ENCODE measurements around the gene PPDPF. TPM values are rescaled to one million over a fixed set of nuclear protein-coding genes. Genes with fewer than 3 reads are reported as not detected.

PPDPF gene
- total RNA-seq, 4 donors from 2014 or later: 35.8 to 200 (median 88.6) TPM

DNA sequence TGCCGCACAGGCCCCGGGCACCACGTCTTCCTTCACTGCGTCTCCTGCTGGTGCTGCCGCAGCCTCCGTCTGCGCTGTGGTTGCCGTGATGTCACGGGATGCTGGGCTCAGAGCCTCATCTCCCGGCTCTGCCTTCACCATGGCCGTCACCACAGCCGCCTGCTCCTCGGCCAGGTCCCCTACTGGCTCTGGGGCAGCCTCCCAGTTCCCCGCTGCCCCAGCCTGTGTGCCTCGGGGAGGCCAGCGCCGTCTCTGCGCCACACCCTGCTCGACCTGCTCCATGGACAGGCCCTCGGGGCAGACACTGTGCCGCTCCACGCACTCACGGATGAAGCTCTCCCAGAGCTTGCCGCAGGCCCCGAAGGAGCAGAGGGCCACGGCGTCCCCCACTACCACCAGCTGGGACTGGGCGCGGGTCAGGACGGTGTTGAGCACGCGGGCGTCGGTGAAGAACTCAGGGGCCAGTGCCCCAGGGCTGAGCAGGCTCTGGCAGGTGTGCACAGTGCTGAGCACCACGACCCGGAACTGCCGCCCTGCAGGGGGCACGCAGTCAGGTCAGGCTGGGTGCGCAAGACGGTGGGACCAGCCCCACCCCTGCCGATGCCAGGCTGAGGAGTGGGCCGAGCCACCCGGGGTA, 45.3 kb downstream of the PPDPF start:
- TF ChIP-seq CTCF (IDR thresholded peaks at IDR 0.05): no peak
- TF ChIP-seq POLR2A (IDR thresholded peaks at IDR 0.05): no peak
- H3K9me3 ChIP-seq: no peaks in the 10 kb centered on the region
- H3K4me1 ChIP-seq: no peaks in the 10 kb centered on the region
- intact Hi-C loops (cut with DNase I; ENCODE audit: low total_unique reads): no loop called here
- H3K27me3 ChIP-seq: no peaks in the 10 kb centered on the region
- H3K27ac ChIP-seq: no peak overlapping the region
- H3K36me3 ChIP-seq: no peaks in the 10 kb centered on the region
- no peak overlapping the region for H3K4me3 ChIP-seq
- no peak for DNase-seq

GRCh38 chr20:63566395-63567135, 46.0 kb downstream of the PPDPF start:
- no peak for TF ChIP-seq POLR2A (IDR thresholded peaks at IDR 0.05)
- intact Hi-C loops (cut with DNase I; ENCODE audit: low total_unique reads): no loop called here

DNA sequence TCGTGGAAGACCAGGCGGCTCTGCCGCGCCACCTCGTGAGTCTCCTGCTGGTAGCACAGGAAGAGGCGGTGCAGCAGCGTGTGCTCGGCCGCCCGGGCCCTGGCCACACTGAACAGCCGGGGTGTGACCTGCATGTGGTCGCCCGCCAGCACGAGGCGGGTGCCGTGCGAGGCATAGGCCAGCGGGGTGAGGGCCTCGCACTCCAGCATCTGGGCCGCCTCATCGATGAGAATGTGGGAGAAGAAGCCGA, 46.5 kb downstream of the PPDPF start:
- no peak for DNase-seq
- Histone ChIP-seq H3K27ac (no peak overlapping the region), H3K9me3 (no peaks in the 10 kb centered on the region), H3K36me3 (no peaks in the 10 kb centered on the region), H3K27me3 (no peaks in the 10 kb centered on the region), H3K4me1 (no peaks in the 10 kb centered on the region), H3K4me3 (no peak overlapping the region)
- TF ChIP-seq CTCF (IDR thresholded peaks at IDR 0.05) (no peak), POLR2A (IDR thresholded peaks at IDR 0.05) (no peak)
- intact Hi-C loops (cut with DNase I; ENCODE audit: low total_unique reads): no loop called here

More at GRCh38 chr20:63566395-63567135, 46.0 kb downstream of the PPDPF start:
- Histone ChIP-seq H3K4me3 (no peak overlapping the region), H3K36me3 (no peaks in the 10 kb centered on the region), H3K27ac (no peak overlapping the region), H3K4me1 (no peaks in the 10 kb centered on the region), H3K27me3 (no peaks in the 10 kb centered on the region), H3K9me3 (no peaks in the 10 kb centered on the region)
- no peak for DNase-seq

GRCh38 chr20:63567386-63568169, 47.0 kb downstream of the PPDPF start:
- no peak overlapping the region for H3K27ac ChIP-seq
- TF ChIP-seq CTCF (IDR thresholded peaks at IDR 0.05): no peak
- no peak for TF ChIP-seq POLR2A (IDR thresholded peaks at IDR 0.05)
- no peaks in the 10 kb centered on the region for H3K36me3 ChIP-seq
- H3K4me1 ChIP-seq: no peaks in the 10 kb centered on the region
- no peak for DNase-seq
- H3K4me3 ChIP-seq: no peak overlapping the region
- intact Hi-C loops (cut with DNase I; ENCODE audit: low total_unique reads): no loop called here
- H3K27me3 ChIP-seq: no peaks in the 10 kb centered on the region
- no peaks in the 10 kb centered on the region for H3K9me3 ChIP-seq

DNA sequence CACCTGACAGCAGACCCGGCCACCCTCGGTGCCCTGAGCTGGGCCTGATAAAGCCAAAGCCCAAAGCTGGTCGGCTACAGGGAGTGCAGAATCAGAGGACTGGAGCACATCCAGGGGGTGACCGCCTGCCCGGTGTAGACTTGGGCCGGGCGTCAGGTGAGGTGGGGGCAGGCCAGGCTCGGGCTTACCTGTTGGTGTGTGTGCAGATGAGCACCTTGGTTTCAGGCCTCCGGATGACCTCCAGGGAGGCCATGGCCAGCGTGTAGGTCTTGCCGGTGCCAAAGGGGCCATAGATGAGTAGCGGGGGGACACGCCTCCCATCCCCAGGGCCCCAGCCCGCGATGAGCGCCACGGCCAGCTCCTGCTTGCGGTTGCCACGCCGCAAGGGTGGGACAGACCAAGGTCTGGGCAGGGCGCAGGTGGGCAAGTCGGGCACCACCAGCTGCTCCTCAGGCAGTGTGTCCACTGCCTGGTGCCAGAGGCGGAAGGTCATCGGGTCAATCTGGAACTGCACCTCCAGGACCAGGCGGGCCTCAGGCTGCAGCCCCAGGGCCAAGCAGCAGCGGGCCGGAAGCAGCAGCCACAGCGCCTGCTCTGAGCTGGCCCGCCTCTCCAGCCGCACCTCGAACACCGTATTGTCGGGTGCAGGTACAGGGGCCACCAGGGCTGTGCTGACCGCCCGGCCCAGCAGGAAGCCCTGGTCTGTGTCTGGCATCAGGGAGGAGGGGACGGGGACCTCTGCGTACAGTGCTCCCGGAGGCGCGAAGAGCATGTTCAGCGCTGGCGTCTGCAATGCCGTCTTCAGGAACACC, 47.8 kb downstream of the PPDPF start:
- TF ChIP-seq POLR2A (IDR thresholded peaks at IDR 0.05) (no peak), CTCF (IDR thresholded peaks at IDR 0.05) (no peak)
- Histone ChIP-seq H3K27ac (no peak overlapping the region), H3K36me3 (no peaks in the 10 kb centered on the region), H3K27me3 (no peaks in the 10 kb centered on the region), H3K4me3 (no peak overlapping the region), H3K9me3 (no peaks in the 10 kb centered on the region), H3K4me1 (peaks cover 0 to 4% of the 10 kb centered on the region in 2 donors)
- intact Hi-C loops (cut with DNase I; ENCODE audit: low total_unique reads): no loop called here
- DNase-seq: no peak

All from uterus (tissue), 4 donors.